ENCODE data around the gene PIK3CA.

GRCh38 chr3:179158336-179159039 lies 10.3 kb downstream of the PIK3CA start:
- TF ChIP-seq CTCF (conservative IDR thresholded peaks at IDR 0.05) (no peak), ZFX (IDR thresholded peaks at IDR 0.05) (no peak)

Data from C4-2B (cell line).